Endodermal cell (in vitro differentiated cells): Measurements from ENCODE around the gene MAPK10. TPM values are rescaled to one million over a fixed set of nuclear protein-coding genes. Genes with fewer than 3 reads are reported as not detected.

Experiments
- DNase-seq: peaks from one replicate; pipeline ENCODE4 v3.0.0-alpha.2; 2017
- H3K27ac ChIP-seq: 2 replicates; pipeline ENCODE4 v1.5.1; 2013; ENCODE audit warnings: mild to moderate bottlenecking, low read depth, low read length, moderate library complexity
- H3K27me3 ChIP-seq: 2 replicates; pipeline ENCODE4 v1.6.1; 2013; ENCODE audit warnings: mild to moderate bottlenecking, low read length, moderate library complexity; ENCODE audit not compliant: insufficient read depth, control insufficient read depth, poor library complexity, severe bottlenecking
- H3K36me3 ChIP-seq: 2 replicates; pipeline ENCODE4 v1.7.0; 2013; ENCODE audit warnings: mild to moderate bottlenecking, low read length, moderate library complexity; ENCODE audit not compliant: control insufficient read depth, insufficient read depth
- H3K4me1 ChIP-seq: one replicate; pipeline ENCODE4 v1.7.0; 2013; ENCODE audit warnings: low read length; ENCODE audit not compliant: control insufficient read depth, insufficient read depth
- H3K4me3 ChIP-seq: 2 replicates; pipeline ENCODE4 v1.5.1; 2013; ENCODE audit warnings: mild to moderate bottlenecking, low read length, moderate library complexity
- H3K9ac ChIP-seq: 2 replicates; pipeline ENCODE4 v1.6.1; 2013; ENCODE audit warnings: mild to moderate bottlenecking, low read length, moderate library complexity; ENCODE audit not compliant: poor library complexity, severe bottlenecking; ENCODE audit errors: extremely low read depth
- H3K9me3 ChIP-seq: 2 replicates; pipeline ENCODE4 v1.6.1; 2013; ENCODE audit warnings: mild to moderate bottlenecking, low read length, moderate library complexity; ENCODE audit not compliant: control insufficient read depth
- H3K27ac Mint-ChIP-seq: 2 replicates; pipeline ENCODE4 v1.8.0; 2020; ENCODE audit warnings: mixed read lengths
- H3K27me3 Mint-ChIP-seq: 2 replicates; pipeline ENCODE4 v1.8.0; 2021; ENCODE audit warnings: mild to moderate bottlenecking, mixed read lengths; ENCODE audit not compliant: insufficient read depth
- H3K36me3 Mint-ChIP-seq: 2 replicates; pipeline ENCODE4 v1.8.0; 2020; ENCODE audit warnings: low read depth, mixed read lengths
- H3K4me1 Mint-ChIP-seq: 2 replicates; pipeline ENCODE4 v1.8.0; 2020; ENCODE audit warnings: mixed read lengths
- H3K4me3 Mint-ChIP-seq: 2 replicates; pipeline ENCODE4 v1.8.0; 2020; ENCODE audit warnings: mild to moderate bottlenecking, moderate library complexity, mixed read lengths
- H3K9me3 Mint-ChIP-seq: 2 replicates; pipeline ENCODE4 v1.8.0; 2020; ENCODE audit warnings: mild to moderate bottlenecking, mixed read lengths
- WGBS, 2 experiments: methylation state at CpG; one replicate each; pipeline versions ENCODE4 v1.1.5 to v1.1.7; 2013; ENCODE audit warnings: missing lambda C conversion rate in 2 of 2, mixed read lengths in 1 of 2; ENCODE audit not compliant: insufficient coverage in 1 of 2, insufficient read length in 1 of 2; 5-methylcytosine and 5-hydroxymethylcytosine counted together
- total RNA-seq, 2 donors: library from RNA; stranded (reverse); fragmentation: NEBNext Ultra II Directional in 1 of 2; extraction: Animal tissue kit (Norgen Biotek cat#: 25700) in 1 of 2; gene quantifications; 2 replicates in 1 of 2; 3 replicates in 1 of 2; pipeline ENCODE4 v1.2.1, GENCODE V29; 2021
- TF ChIP-seq, protein P1 (sequence below): fragments of 200-600 bp; sonication (generic); conservative IDR thresholded peaks from 2 replicates; pipeline ENCODE4 v1.5.0; 2021; ENCODE audit warnings: antibody characterized with exemption, mild to moderate bottlenecking

Gene MAPK10
- total RNA-seq, 2 donors from 2014 or later, result 45.1 to 70.2 TPM

- DNase-seq, result no peak
- no peak overlapping the region for H3K4me3 ChIP-seq
- Mint-ChIP-seq H3K27me3 (no peaks in the 10 kb centered on the region), H3K4me3 (no peak overlapping the region), H3K4me1 (no peaks in the 10 kb centered on the region), H3K36me3 (peaks cover 52% of the 10 kb centered on the region), H3K27ac (no peak overlapping the region), H3K9me3 (no peaks in the 10 kb centered on the region)
- H3K9me3 ChIP-seq, result no peaks in the 10 kb centered on the region
- TF ChIP-seq, protein P1, sequence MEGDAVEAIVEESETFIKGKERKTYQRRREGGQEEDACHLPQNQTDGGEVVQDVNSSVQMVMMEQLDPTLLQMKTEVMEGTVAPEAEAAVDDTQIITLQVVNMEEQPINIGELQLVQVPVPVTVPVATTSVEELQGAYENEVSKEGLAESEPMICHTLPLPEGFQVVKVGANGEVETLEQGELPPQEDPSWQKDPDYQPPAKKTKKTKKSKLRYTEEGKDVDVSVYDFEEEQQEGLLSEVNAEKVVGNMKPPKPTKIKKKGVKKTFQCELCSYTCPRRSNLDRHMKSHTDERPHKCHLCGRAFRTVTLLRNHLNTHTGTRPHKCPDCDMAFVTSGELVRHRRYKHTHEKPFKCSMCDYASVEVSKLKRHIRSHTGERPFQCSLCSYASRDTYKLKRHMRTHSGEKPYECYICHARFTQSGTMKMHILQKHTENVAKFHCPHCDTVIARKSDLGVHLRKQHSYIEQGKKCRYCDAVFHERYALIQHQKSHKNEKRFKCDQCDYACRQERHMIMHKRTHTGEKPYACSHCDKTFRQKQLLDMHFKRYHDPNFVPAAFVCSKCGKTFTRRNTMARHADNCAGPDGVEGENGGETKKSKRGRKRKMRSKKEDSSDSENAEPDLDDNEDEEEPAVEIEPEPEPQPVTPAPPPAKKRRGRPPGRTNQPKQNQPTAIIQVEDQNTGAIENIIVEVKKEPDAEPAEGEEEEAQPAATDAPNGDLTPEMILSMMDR, result no peak
- WGBS, 2 experiments, result 94% methylated on average over 1 of the region's 1 CpG; no CpG with 5 or more reads in 1 of the 2 experiments
- peaks cover 61% of the 10 kb centered on the region for H3K36me3 ChIP-seq
- no peak overlapping the region for H3K27ac ChIP-seq
- no peak overlapping the region for H3K9ac ChIP-seq
- H3K4me1 ChIP-seq, result no peaks in the 10 kb centered on the region
- no peaks in the 10 kb centered on the region for H3K27me3 ChIP-seq
Measured at GRCh38 chr4:85986266-85986665, 373.6 kb downstream of the MAPK10 start.

DNA sequence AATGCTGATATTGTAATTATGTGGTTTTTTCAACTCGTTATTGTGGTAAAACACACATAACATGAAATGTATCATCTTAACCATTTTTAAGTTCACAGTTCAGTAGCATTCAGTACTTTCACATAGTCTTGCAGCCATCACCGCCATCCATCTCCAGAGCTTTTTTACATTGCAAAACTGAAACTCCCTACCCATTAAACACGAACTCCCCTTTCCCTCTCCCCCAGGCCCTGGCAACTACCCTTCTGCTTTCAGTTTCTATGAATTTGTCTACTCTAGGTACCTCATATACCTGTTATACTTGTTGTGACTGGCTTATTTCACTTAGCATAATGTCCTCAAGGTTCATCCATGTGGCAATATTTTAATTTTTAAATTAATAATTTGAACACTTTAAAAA lies 380.6 kb downstream of the MAPK10 start:
- DNase-seq, result no peak
- TF ChIP-seq, protein P1, result no peak
- no peaks in the 10 kb centered on the region for H3K4me1 ChIP-seq
- Mint-ChIP-seq H3K4me1 (no peaks in the 10 kb centered on the region), H3K27ac (no peak overlapping the region), H3K36me3 (peaks cover 76% of the 10 kb centered on the region), H3K4me3 (no peak overlapping the region), H3K27me3 (no peaks in the 10 kb centered on the region), H3K9me3 (no peaks in the 10 kb centered on the region)
- H3K27ac ChIP-seq, result no peak overlapping the region
- H3K36me3 ChIP-seq, result peaks cover 87% of the 10 kb centered on the region
- H3K4me3 ChIP-seq, result no peak overlapping the region
- H3K9me3 ChIP-seq, result no peaks in the 10 kb centered on the region
- no peak overlapping the region for H3K9ac ChIP-seq
- 87 to 100% methylated on average over 1 to 3 of the region's 3 CpGs for WGBS, 2 experiments
- no peaks in the 10 kb centered on the region for H3K27me3 ChIP-seq

DNA sequence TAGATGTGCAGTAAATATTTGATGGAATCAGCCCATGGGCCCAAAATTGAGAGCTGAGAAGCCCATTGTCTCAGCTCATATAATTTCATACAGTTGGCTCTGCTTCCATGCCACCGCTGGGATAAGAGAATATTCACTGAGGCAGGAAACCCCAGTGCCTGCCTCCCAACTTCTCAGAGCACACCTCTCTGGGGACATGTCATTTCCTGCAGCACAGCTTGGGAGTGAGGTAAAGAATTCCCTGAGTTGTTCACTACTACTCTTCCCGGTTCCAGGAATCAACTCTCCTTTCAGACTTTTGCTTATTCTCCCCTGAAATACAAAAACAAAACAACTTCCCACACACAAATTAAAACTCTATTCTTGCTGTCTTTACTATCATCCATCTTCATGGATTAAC lies 389.3 kb downstream of the MAPK10 start:
- Mint-ChIP-seq H3K27me3 (no peaks in the 10 kb centered on the region), H3K9me3 (no peaks in the 10 kb centered on the region), H3K4me1 (peaks cover 2% of the 10 kb centered on the region), H3K27ac (no peak overlapping the region), H3K4me3 (no peak overlapping the region), H3K36me3 (peaks cover 30% of the 10 kb centered on the region)
- Histone ChIP-seq H3K27me3 (no peaks in the 10 kb centered on the region), H3K27ac (no peak overlapping the region), H3K4me1 (no peaks in the 10 kb centered on the region), H3K9me3 (peaks cover 8% of the 10 kb centered on the region), H3K36me3 (peaks cover 35% of the 10 kb centered on the region), H3K4me3 (no peak overlapping the region), H3K9ac (no peak overlapping the region)
- WGBS, 2 experiments, result 82 to 100% methylated on average over 1 to 2 of the region's 2 CpGs
- no peak for DNase-seq
- TF ChIP-seq, protein P1, result no peak
